Fibroblast of pulmonary artery (primary cell): ENCODE results near the gene TASP1.

Source experiments
- DNase-seq: peaks from one replicate; pipeline ENCODE4 v3.0.0-alpha.2; 2010; ENCODE audit warnings: low read depth
- H3K4me3 ChIP-seq: replicated peaks from 2 replicates; pipeline ENCODE4 v1.5.1; 2011; ENCODE audit warnings: low read depth, mild to moderate bottlenecking, control low read depth, low read length, moderate library complexity
- TF ChIP-seq, protein P1 (sequence below): IDR thresholded peaks from 2 replicates; pipeline ENCODE4 v1.5.1; 2011; ENCODE audit warnings: mild to moderate bottlenecking, control low read depth, low read length, inconsistent platforms; ENCODE audit errors: missing control alignments

TASP1 gene

DNA sequence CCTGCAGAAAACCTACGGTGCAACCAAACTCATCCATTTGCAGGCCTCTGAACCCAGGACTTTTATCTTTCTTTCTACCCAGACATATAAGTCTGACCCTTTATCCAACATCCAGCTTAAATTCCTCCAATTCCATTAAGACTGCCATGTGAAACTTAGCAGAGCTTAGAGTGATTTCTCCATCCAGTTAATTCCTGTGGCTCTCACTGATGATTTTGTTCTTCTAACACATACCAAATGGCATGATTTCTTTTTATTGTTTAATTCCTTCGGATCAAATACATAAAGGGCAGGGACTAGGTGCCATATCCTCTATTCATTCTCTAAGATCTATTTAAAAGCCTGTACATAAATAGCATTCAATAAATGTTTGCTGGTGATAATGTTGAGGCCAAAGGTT lies 92.9 kb downstream of the TASP1 start:
- TF ChIP-seq, protein P1, sequence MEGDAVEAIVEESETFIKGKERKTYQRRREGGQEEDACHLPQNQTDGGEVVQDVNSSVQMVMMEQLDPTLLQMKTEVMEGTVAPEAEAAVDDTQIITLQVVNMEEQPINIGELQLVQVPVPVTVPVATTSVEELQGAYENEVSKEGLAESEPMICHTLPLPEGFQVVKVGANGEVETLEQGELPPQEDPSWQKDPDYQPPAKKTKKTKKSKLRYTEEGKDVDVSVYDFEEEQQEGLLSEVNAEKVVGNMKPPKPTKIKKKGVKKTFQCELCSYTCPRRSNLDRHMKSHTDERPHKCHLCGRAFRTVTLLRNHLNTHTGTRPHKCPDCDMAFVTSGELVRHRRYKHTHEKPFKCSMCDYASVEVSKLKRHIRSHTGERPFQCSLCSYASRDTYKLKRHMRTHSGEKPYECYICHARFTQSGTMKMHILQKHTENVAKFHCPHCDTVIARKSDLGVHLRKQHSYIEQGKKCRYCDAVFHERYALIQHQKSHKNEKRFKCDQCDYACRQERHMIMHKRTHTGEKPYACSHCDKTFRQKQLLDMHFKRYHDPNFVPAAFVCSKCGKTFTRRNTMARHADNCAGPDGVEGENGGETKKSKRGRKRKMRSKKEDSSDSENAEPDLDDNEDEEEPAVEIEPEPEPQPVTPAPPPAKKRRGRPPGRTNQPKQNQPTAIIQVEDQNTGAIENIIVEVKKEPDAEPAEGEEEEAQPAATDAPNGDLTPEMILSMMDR = no peak
- no peak for DNase-seq
- no peak overlapping the region for H3K4me3 ChIP-seq

DNA sequence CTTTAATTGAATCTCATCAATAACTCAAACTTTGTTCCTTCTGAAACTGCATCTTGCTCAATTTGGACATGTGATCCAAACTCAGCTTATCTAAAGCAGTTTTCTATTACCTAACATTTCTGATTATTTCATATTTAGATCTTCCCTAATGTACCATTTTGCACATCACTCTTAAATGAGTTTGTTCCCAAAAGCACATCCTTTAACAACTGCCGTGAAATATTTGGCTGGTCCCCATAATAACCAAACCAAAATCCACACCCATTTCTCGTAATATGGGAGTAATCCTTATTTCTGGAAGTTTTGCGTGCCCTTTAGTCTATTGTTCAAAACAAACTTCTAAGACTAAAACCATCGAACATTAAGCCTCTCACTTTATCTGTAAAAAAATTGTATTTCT lies 94.9 kb downstream of the TASP1 start:
- TF ChIP-seq, protein P1 = no peak
- no peak for DNase-seq
- H3K4me3 ChIP-seq = no peak overlapping the region

DNA sequence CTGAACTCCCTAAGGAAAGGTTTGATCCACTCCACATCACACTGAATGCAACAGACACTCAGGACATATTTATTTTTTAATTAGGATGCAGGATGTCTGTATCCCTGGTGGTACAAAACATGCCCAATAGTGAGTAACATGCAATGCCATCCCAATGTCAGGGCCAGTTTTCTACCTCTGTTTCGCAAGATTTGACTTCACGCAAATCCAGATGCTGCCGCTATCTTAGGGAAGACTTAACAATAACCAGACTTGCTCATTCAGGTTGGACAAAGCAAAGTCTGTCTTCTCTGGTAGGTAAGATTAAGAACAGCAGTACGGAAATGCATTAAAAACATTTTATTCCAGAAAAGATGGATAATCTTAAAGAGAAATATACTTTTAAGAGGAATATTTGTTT lies 103.1 kb downstream of the TASP1 start:
- no peak for DNase-seq
- TF ChIP-seq, protein P1 = no peak
- H3K4me3 ChIP-seq = no peak overlapping the region

DNA sequence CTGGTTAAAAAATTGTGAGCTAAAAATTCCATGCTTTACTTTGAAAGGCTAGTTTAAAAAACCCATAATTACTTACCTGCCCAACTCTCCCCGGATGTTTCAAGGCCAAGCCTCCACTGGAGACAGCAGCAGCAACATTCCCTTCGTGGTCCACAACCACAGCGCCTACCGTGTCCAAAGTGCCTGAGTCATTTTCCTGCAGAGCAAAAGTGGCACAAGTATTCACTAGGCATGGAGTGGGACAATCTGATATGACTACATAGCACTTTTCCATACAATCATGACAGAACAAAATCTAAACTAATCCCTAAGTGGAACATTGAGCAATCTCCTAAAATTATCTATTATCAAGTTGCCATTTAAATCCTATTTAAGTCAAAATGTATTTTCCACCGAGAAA lies 104.8 kb downstream of the TASP1 start:
- H3K4me3 ChIP-seq = no peak overlapping the region
- no peak for DNase-seq
- TF ChIP-seq, protein P1 = no peak

DNA sequence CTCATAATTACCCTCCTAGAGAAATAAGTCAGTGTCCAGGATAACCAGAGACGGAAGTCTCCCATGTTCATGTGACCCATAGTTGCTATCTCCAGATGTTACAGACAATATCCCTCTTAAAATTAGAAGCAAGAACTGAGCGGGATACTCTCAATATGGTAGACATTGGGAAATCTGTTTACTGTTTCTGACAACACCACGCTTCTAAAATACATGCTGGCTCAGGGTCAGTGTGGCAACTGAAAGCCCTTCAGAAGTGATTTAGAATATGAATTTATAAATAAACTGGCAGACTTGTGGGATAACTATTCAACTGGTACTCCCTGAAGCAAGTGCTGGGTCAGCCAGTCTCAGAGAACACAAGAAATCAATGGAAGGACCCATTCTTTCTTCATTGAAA lies 108.6 kb downstream of the TASP1 start:
- H3K4me3 ChIP-seq = no peak overlapping the region
- DNase-seq = no peak
- TF ChIP-seq, protein P1 = no peak

DNA sequence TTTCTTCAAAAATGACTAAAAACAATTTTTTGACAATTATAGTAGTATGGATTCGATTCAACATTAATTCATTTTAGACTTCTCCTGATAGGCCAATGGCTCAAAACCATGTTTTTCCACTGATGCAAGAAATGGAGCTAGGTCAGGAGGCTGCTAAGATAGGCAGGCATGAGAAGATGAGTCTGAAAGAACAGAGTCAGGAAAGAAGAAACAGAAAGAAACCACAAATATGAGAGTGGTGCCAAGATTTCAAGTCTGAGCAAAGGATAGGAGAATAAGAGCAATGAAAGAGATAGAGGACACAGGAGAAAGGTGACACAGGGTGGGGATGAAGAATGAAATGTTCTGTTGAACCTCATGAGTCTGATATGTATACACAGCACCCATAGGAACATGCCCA lies 112.2 kb downstream of the TASP1 start:
- no peak overlapping the region for H3K4me3 ChIP-seq
- DNase-seq = no peak
- TF ChIP-seq, protein P1 = no peak

DNA sequence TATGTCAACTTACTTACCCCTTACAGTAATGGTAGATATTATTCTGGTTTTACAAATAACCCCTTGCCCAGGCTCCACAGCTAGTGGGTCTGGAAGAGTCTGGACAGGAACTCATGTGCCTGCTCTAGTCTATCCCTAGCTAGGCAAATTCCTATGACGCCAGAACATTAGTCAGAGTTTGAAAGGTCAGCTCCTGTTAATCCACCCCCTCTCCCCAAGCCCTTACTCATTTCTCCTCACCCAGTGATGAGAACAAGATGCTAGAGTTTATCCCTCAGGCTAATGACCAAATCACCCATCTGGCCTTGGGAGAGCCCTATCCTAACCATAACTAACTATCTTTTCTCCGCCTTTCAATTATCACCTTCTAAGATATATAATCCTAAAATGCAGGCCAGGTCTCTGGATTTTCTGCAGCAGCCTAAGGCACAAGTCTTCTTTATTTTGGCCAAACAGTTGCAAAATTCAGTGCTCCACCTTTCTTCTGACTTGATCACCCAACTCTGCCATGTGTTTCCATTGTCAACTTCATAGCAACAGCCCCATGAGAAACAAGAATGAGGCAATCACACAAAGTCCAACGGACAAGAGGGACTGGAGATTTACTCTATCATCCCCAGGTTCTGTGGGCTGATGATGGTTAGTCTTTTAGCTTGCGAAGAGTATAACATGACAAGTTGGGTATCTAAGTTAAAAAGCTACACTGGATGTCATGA lies 113.3 kb downstream of the TASP1 start:
- H3K4me3 ChIP-seq = no peak overlapping the region
- DNase-seq = peak; percentile 87
- TF ChIP-seq, protein P1 = no peak
